Measurements from ENCODE around the gene BRINP3.

DNA sequence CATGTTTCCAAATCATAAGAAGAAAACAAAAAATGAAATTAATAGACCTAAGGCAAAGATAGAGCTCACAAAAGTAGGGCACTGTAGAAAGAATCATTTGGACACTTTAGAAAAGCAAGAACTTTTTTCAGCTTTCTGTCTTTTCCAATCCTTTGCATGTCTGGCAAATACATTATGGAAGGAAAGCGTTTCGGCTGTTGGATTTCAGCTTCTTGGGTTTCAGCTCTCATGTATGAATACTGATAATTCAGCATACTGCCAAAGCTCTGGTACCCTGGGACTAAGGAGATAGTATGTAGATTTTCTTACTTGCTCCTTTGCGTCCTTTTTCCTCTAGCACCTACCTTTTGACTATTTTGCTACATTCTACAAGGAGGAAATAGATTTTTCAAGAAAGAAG, 375.9 kb downstream of the BRINP3 start:
- TF ChIP-seq, protein P1, sequence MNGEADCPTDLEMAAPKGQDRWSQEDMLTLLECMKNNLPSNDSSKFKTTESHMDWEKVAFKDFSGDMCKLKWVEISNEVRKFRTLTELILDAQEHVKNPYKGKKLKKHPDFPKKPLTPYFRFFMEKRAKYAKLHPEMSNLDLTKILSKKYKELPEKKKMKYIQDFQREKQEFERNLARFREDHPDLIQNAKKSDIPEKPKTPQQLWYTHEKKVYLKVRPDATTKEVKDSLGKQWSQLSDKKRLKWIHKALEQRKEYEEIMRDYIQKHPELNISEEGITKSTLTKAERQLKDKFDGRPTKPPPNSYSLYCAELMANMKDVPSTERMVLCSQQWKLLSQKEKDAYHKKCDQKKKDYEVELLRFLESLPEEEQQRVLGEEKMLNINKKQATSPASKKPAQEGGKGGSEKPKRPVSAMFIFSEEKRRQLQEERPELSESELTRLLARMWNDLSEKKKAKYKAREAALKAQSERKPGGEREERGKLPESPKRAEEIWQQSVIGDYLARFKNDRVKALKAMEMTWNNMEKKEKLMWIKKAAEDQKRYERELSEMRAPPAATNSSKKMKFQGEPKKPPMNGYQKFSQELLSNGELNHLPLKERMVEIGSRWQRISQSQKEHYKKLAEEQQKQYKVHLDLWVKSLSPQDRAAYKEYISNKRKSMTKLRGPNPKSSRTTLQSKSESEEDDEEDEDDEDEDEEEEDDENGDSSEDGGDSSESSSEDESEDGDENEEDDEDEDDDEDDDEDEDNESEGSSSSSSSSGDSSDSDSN (CRISPR knock-in tag; IDR thresholded peaks at IDR 0.05), result no peak
- TF ChIP-seq ZNF572 (CRISPR knock-in tag; IDR thresholded peaks at IDR 0.05) (no peak), ZNF619 (CRISPR knock-in tag; IDR thresholded peaks at IDR 0.05) (no peak)
